ENCODE measurements around the gene EXD3.

DNA sequence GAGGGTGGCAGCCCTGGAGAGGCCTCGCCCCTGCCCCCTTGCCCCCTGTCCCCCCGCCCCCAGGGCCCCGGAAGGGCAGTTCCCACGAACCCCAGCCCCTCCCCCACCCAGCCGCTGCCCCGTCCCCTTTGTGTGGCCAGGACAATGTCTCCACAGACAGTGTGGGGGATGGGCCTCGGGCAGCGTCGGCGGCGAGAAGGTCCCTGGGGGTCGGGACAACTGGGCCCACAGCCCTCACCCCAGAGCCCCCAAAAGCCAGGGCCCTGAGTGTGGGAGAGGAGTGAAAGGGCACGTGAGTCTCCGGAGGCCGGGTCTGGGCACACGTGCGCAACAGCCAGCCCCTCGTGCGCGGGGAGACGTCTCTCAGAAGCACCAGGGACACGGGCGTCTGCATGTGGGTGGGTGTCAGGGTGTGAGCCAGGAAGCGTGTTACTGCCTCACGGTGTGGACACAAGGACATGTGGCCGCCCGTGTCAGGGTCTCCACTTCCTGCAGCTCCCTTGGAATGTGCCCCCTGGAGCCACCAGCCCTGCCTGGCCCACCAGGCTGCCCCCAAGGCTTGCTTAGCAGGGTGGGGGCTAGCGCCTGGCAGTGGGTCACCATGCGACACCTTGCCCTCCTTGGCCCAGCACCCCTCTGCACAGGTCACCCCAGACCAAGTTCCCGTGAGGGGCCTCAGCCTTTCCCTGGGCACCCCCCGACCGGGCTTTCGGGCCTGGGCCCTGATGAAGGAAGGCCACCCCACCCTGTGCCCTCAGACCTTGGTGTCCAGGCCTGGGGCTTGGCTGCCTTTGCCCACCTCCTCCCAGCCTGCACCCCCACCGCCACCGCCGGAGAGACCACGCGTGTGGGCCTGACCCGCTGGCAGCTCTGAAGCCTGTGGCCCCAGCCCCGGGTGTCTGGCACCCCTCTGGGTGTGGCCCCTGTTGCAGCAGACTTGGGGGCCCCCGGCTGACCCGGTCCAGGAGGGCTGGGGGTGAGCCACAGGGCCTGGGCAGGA is 108.1 kb downstream of the EXD3 start:
- TF ChIP-seq, protein P1, sequence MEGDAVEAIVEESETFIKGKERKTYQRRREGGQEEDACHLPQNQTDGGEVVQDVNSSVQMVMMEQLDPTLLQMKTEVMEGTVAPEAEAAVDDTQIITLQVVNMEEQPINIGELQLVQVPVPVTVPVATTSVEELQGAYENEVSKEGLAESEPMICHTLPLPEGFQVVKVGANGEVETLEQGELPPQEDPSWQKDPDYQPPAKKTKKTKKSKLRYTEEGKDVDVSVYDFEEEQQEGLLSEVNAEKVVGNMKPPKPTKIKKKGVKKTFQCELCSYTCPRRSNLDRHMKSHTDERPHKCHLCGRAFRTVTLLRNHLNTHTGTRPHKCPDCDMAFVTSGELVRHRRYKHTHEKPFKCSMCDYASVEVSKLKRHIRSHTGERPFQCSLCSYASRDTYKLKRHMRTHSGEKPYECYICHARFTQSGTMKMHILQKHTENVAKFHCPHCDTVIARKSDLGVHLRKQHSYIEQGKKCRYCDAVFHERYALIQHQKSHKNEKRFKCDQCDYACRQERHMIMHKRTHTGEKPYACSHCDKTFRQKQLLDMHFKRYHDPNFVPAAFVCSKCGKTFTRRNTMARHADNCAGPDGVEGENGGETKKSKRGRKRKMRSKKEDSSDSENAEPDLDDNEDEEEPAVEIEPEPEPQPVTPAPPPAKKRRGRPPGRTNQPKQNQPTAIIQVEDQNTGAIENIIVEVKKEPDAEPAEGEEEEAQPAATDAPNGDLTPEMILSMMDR (conservative IDR thresholded peaks at IDR 0.05 in 1 of 2, IDR thresholded peaks at IDR 0.05 in 1 of 2; ENCODE audit: low read depth in 1 of 2, low read length in 2 of 2), result no peak
- no peak for TF ChIP-seq EZH2 (IDR thresholded peaks at IDR 0.05; ENCODE audit: low read length, missing control alignments)
